Measurements from ENCODE around the gene TBXA2R.

GRCh38 chr19:3621689-3622088 is 15.0 kb upstream of the TBXA2R start:
- TF ChIP-seq CTCF (IDR thresholded peaks at IDR 0.05) (no peak), POLR2A (IDR thresholded peaks at IDR 0.05; ENCODE audit: low read depth) (no peak), POLR2AphosphoS5 (IDR thresholded peaks at IDR 0.05) (no peak)
